GM19463 (cell line): ENCODE results near the gene CLSTN1.
"Not testable (repeated sequence)": the region's sequence is repeated elsewhere in the genome, so short reads cannot be mapped to it uniquely, and the experiment has no call there.

Experiments
- ATAC-seq: cut with Tn5 transposase; IDR thresholded peaks from one replicate; pipeline ENCODE4 v1.9.1; 2021; ENCODE audit warnings: mild to moderate bottlenecking, moderate library complexity; ENCODE audit not compliant: unreplicated experiment

Gene CLSTN1

DNA sequence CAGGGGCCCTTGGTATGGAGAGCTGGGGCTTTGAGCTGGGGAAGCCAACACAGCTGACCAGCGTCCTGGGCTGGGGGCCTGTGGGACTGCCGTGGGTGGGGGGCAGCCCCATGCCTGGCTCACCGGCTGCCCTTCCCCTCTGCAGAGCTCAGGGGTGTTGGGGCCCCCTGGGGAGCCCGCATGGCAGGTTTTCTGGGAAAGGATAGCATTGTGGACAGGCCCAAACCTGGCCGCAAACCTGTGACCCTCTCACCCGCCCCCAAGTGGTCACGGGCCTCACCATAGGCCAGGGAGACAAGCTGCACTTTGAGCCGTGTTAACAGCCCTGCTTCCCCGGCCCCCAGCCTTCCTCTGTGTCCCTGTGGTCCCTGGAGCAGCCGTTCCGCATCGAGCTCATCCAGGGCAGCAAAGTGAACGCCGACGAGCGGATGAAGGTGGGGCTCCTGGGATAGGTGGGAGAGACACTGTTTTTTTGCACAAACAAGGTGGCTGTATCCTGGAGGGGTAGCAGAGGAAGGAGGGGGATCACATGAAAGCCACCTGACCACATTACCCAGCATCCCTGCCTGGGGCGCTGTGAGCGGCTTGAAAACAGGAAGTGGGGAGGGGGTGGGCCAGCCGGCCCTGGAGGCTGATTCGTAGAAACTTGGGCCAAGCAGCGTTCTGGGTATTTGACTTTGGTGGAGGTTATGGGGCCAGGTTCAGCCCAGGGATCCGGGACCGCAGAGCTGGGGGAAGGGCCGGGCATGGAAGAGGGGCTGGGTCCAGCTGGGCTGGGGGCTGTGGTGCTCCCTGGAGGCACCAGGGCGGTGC is 106.4 kb downstream of the CLSTN1 start:
- ATAC-seq, result no peak

DNA sequence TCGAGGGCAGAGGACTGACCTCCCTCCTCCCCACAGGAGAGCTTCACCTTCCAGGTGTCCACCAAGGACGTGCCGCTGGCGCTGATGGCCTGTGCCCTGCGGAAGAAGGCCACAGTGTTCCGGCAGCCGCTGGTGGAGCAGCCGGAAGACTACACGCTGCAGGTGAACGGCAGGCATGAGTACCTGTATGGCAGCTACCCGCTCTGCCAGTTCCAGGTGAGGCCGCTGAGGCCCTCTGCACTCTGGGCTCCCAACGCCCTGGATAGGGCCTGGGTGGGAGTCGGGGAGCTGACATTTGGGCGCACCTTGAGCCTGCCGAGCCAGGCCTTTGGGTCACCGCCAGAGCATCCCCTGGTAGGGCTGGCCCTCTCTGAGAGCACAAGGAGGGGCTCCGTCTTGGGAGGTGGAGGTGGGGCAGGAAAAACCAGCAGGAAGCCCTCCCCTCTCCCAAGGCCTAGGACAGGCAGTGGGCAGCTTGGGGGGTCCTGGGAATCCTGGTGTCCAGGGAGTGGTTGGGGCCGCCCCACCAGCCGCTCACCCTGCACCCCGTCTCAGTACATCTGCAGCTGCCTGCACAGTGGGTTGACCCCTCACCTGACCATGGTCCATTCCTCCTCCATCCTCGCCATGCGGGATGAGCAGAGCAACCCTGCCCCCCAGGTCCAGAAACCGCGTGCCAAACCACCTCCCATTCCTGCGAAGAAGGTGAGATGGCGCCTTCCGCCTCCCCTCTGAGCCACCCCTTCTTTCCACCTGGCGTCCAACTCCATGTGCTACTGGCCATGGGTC is 107.2 kb downstream of the CLSTN1 start:
- ATAC-seq, result no peak

DNA sequence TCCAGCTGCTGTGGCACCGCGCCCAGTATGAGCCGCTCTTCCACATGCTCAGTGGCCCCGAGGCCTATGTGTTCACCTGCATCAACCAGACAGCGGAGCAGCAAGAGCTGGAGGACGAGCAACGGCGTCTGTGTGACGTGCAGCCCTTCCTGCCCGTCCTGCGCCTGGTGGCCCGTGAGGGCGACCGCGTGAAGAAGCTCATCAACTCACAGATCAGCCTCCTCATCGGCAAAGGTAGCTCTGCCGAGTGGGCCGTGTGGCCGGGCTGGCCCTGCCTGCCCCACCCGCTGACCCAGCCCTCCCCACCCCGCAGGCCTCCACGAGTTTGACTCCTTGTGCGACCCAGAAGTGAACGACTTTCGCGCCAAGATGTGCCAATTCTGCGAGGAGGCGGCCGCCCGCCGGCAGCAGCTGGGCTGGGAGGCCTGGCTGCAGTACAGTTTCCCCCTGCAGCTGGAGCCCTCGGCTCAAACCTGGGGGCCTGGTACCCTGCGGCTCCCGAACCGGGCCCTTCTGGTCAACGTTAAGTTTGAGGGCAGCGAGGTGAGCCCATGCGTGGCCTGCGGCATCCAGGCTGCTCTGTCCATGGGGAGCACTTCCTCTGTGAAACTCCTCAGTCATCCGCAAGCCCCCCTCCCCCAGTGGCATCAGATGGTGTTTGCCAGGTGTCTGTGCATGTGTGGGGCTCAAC is 108.1 kb downstream of the CLSTN1 start:
- ATAC-seq, result no peak

DNA sequence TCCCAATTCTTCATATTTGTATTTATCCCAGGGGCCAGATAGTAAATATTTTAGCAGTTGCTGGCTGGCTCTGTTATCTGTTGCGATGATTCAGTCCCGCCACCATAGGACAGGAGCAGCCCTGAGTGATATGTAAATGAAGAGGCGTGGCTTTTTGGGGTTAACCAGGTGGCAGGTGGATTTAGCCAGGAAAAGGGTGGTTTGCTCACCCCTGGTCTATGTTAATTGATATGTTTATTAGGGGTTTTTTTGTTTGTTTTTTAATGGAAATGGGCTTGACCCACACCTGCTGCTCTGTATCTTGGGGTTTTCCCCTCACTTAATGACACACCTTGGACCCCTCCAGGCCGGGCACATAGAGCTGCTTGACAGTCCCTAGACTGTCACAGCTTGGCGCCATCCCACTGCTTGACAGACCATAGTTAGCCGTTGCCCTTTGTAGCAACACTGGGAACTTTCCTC is 109.5 kb downstream of the CLSTN1 start:
- no peak for ATAC-seq

DNA sequence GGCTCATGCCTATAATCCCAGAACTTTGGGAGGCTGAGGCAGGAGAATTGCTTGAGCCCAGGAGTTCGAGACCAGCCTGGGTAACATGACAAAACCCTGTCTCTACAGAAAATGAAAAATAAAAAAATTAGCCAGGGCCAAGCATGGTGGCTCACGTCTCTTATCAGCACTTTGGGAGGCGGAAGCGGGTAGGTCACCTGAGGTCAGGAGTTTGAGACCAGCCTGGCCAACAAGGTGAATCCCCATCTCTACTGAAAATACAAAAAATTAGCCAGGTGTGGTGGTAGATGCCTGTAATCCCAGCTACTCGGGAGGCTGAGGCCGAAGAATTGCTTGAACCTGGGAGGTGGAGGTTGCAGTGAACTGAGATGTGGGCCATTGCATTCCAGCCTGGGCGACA is 111.0 kb downstream of the CLSTN1 start:
- not testable (repeated sequence) for ATAC-seq

DNA sequence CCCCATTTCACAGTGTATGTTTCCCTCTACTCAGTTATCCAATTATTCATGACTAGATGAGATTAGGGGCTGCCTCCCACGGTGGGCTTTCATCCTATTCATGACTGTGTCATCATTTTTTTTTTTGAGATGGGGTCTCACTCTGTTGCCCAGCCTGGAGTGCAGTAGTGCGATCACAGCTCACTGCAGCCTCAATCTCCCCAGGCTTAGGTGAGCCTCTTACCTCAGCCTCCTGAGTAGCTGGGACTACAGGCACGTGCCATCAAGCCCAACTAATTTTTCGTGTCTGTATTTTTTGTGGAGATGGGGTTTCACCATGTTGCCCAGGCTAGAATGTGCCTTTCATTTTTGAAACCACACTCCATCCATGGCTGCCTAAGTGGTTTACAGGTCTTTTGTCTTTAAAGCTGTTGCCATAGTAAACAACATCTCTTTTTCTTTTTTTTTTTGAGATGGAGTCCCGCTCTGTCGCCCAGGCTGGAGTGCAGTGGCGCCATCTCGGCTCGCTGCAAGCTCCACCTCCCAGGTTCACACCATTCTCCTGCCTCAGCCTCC is 112.2 kb downstream of the CLSTN1 start:
- ATAC-seq, result no peak

DNA sequence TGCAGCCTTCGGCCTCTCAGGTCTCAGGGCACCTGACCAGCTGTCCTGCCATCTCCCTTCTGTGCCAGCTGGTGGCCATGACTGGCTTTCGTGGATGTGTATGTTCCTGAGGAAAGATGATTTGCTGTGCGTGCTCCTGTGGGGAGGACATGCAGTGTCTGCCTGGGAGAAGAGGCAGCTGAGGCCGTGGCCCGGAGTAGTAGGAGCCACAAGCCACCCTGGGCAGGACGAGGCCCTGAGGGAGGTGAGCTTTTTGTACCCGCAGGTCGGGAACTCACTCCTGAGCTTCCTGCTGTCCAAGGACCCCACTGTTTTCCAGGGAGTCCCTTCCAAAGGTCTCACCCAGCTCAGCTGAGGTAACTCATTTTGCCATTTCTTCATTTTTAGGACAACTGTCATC is 113.7 kb downstream of the CLSTN1 start:
- ATAC-seq, result no peak

DNA sequence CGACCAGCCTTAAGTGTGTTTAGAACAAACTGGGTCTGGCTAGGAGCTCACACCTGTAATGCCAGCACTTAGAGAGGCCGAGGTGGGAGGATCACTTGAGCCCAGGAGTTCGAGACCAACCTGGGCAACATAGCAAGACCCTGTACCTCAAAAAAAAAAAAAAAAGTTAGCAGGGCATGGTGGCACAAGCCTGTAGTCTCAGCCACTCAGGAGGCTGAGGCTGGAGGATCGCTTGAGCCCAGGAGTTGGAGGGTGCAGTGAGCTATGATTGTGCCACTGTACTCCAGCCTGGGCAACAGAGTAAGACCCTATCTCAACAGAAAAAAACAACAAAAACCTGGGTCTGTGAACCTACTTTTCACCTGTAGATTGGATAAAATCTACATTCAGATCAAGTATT is 117.6 kb downstream of the CLSTN1 start:
- ATAC-seq, result no peak

DNA sequence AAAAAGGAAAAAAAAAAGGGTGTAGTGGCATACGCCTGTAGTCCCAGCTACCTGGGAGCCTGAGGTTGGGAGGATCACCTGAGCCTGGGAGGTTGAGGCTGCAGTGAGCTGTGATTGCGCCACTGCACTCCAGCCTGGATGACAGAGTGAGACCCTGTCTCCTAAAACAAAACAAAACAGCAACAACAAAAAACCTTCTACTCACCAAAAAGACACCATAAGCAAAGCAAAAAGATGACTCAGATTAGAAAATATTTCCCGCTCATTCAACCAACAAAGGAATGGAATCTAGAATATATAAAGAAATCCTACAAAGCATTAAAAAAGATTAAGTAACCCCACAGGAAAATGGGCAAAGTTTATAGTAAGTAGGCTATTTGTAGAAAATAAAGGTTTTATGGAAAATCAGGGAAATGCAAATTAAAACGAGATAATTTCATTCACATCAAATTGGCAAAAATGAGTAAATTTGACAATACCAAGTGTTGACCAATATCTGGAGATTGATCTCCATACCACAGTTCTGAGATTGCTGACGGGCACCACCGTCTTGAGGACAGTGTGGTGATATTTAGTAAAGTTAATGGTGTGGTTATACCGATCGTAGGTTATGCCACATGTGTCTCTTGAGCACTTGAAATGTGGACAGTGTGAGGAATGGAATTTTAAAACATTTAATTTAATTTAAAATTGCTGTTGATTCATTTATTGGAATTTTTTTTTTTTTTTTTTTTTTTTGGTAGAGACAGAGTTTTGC is 118.2 kb downstream of the CLSTN1 start:
- no peak for ATAC-seq

DNA sequence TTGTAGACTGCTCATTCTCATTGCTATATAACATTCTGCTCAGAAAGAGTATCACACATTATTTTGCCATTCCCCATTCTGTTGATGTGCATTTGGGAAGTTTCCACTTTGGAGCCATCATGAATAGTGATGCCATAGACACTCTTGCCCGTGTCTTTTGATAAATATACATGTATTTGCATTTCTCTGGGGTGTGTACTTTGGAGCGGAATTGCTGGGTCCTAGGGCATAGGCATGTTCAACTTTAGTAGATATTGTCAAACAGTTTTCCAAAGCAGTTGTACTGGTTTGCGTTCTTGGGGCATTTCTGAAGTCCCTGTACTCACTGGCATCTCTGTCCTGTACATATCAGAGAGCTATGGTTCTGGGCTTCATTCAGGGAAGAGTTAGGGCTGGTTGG is 120.1 kb downstream of the CLSTN1 start:
- ATAC-seq, result no peak

DNA sequence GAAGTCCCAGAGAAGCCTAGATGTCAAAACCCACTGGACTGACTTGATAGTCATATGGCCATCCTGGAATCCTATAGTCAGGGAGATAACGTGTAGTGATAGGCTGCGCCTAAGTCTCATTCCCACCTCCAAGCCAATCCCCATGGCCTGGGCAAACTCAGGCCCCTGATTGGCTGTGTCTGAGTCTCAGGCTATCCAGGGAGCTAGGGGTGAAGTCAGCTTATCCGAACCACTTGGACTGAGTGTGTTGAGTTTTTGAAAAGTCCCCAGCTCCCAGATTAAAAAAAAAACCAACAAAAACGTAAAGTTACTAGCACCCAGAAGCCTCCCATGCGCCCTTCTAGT is 120.6 kb downstream of the CLSTN1 start:
- no peak for ATAC-seq

DNA sequence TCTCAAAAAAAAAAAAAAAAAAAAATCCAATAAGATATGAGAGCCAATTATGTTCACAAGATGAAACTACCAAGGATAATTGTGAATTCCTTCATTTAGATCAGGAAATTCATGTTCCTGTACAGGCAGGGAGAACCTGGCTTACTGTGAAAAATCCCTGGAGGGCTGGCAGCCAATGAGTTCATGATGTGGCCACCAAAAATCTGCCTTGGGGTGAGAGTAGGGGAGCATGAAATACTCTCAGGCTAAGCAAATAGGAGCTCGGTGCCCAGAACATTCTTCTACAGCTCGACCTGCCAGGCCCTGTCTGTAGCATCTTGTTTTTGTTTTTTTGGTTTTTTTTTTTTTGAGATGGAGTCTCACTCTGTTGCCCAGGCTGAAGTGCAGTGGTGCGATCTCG is 122.1 kb downstream of the CLSTN1 start:
- no peak for ATAC-seq

DNA sequence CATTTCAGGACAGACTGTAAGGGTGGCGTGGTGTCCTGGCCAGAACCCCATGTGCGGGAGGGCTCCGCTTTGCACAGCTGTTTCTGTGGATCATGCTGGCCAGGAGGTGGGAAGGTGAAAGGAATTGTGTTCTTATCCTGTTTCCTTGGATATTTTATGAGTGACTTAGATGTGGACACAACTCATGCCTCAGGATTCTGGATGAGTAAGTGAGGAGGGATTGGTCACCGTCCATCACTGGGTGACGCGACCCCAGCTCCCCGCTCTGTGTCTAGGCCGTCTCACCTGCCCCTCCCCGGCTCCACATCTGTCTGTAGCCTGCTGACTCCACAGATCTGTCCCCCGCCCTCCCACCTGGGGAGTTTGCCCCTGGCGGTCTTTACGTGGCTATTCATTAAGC is 123.4 kb downstream of the CLSTN1 start:
- ATAC-seq, result no peak

DNA sequence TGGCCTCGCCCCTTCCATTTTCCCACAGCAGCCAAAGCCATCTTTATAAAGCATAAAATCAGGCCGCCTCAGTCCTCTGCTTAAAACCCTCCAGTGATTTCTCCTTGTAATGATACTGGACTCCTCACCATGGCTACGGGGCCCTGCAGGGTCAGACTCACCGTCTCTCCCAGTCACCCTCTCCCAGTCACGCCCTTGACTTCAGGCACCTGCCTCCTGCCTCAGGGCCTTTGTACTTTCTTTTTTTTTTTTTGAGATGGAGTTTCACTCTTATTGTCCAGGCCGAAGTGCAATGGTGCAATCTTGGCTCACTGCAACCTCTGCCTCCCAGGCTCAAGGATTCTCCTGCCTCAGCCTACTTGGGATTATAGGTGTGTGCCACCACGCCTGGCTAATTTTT is 124.4 kb downstream of the CLSTN1 start:
- no peak for ATAC-seq

DNA sequence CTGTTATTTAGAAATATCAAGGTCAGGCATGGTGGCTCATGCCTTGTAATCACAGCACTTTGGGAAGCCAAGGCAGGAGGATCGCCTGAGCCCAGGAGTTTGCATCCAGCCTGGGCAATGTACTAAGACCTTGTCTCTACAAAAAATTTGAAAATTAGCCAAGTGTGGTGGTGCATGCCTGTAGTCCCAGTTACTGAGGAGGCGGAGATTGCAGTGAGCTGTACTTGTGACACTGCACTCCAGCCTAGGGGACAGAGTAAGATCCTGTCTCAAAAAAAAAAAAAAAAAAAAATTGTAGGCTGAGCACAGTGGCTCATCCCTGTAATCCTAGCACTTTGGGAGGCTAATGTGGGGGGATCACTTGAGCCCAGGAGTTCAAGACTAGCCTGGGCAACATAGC is 127.0 kb downstream of the CLSTN1 start:
- no peak for ATAC-seq

DNA sequence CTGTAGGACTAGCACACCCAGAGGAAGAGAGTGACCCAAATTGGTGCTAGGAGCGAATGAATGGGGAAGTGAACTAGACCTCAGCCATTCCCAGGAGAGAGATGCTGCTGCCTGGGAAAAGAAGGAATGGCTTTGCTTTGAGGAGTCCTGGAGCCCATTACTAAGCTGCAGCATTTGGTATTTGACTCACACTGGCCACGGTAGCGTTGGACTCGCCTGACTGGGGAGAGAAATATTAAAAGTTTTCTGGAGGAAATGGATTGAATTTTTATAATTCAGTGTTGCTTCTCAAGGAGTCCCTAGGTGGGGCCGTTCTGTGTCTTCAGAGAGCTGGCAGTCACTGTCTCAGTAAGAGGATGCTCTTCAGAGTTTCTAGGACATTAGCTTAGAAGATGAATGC is 132.1 kb downstream of the CLSTN1 start:
- no peak for ATAC-seq

DNA sequence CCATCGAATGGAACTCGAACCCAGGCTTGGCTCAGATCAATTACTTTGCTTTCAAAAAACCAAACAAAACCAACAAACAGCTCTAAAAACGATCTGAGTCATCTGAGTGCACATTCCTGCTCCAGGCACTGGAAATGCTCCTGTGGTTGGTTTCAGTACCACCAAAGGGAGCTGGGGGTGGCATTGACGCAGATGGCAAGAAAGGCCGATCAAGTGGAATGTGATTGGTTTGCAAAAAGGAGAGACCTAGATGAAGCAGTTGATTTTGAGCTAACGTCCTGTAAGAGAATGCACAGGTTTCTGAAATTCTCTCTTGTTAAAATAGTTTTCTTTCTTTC is 132.7 kb downstream of the CLSTN1 start:
- ATAC-seq, result no peak

DNA sequence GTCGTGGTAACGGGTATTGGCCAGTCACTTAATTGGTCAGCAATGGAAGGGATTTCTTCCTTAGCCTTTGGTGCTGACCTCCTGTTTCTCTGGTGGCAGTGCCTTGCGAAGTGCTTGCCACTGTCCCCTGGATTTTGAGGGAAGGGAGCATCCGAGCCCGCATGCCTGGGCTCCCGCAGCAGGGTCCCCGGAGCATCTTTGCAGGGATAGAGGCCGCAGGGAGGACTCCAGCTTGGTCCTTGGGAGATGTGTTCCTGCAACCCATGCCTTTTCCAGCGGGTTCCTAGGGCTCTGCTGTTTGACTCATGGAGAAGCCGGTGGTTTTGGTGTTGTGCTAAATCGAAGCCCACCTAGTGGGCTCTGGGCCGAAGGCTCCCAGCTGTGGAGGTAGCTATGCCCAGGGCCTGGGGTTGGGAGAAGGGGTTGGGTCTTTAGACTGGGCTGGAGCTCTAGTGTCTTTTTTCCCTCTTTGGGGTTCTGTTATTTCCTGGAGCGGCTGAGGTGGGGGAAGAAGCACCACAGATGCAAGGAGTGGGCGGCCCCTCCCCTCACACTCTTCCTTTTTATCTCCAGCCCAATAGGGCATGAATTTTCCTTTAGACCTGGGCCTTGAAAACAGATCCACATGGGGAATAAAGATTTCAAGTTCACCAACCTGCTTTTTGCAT is 133.2 kb downstream of the CLSTN1 start:
- ATAC-seq, result no peak

DNA sequence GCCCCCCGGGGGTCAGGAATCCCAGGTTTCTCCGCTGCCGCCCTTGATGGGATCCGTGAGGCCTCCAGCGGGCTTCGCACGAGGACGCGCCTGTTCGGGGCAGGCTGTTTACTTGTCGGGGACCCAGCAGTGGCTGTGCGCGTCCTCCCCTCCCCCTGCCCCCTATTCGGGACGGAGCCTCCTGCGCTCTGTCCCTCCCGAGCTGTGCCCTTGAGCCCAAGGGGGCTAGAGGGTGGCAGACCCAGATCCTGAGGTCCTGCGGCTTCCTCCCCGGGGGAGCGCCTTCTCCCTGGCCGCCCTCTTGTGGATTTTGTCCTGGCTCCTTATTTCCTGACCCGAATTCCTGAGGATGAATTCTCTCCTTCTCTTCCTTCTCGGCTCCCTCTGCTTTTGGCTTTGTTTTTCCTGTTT is 133.8 kb downstream of the CLSTN1 start:
- no peak for ATAC-seq

DNA sequence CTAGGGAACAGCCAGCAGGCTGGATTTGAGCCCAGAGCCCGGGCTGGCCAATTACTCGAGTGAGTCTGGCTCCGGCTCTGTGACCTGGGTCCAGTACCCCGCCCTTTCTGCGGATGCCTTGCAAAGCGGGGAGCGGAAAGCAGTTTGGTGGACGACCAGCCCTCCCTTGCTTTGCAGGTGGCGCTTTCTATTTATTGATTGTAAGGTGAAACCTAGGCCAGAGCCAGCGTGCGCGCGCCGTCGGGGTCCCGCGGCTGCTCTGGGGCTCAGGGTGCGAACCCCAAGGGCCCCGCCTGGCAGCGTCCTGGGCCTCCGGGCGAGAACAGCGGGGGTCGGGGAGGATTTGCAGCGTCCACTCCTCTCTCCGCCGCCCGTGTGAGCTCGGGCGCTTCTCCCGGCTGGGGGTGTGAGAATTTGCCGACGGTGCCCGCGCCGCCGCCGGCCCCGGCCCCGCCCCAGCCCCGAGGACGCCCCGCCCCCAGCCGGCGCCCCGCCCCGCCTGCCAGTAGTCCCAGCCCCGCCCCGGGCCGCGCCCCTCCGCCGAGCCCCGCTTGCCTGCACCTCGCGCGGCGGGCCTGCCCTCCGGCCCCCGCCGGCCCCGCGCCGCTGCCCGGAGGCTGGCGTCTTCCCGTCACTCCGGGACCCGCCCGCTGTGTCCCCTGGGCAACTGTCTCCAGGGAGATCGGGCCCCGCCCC is 134.6 kb downstream of the CLSTN1 start:
- ATAC-seq, result peak; percentile 65
